ENCODE measurements around the gene ITPRIPL2.

DNA sequence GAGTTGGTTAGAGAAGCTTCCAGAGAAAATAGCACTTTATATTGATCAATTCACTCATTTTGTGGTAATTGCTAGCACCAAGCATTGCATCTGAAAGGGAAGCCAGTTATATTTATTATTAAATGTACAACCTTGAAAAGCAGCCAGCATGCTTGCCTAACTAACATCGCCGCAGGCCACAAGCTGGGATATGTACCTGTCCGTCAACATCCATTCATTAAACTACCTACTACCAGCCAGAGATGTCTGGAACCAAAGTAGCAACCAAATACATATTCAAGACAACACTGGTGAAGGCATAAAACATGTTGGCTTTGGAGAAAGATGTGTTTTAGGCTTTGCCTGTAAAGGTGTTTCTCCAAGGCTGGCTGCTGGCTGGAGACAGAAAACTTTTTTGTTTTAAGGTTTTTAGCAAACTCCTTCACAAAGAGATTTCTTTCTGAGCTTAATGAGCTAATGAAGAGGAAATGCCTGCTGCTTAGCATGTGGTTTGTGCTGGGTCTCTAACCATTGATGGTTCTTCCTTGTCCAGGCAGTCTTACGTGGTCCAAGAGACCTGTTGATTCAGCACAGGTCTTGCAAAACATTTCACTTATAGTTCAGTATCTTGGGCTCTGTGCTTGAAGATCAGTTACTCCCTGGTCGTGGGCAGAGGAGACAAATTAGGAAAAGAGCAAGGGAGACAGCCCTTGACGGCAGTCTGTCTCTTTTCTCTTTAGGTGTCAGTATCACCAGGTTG is 3.1 kb downstream of the ITPRIPL2 start:
- TF ChIP-seq FOXA1 (IDR thresholded peaks at IDR 0.05) (no peak), SUZ12 (IDR thresholded peaks at IDR 0.05) (no peak), ARNT (IDR thresholded peaks at IDR 0.05) (no peak), SP1 (IDR thresholded peaks at IDR 0.05) (no peak), FOXK2 (IDR thresholded peaks at IDR 0.05) (no peak)
- TF ChIP-seq, protein P1, sequence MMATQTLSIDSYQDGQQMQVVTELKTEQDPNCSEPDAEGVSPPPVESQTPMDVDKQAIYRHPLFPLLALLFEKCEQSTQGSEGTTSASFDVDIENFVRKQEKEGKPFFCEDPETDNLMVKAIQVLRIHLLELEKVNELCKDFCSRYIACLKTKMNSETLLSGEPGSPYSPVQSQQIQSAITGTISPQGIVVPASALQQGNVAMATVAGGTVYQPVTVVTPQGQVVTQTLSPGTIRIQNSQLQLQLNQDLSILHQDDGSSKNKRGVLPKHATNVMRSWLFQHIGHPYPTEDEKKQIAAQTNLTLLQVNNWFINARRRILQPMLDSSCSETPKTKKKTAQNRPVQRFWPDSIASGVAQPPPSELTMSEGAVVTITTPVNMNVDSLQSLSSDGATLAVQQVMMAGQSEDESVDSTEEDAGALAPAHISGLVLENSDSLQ (IDR thresholded peaks at IDR 0.05): no peak
